DMS 273 treated with DMSO at 0.1 percent for 48 hours (cell line): Measurements from ENCODE around the gene EMCN.
A peak's percentile ranks its signal among the peaks of the same experiment; 100 is the strongest.
"Not testable (repeated sequence)": the region's sequence is repeated elsewhere in the genome, so short reads cannot be mapped to it uniquely, and the experiment has no call there.

Source experiments
- DNase-seq: peaks from one replicate; lab custom pipeline; 2025; lab: John Stamatoyannopoulos, UW

Gene EMCN

GRCh38 chr4:100492129-100492528 is 25.7 kb downstream of the EMCN start:
- DNase-seq: no peak

GRCh38 chr4:100489305-100489704 is 28.5 kb downstream of the EMCN start:
- no peak for DNase-seq

DNA sequence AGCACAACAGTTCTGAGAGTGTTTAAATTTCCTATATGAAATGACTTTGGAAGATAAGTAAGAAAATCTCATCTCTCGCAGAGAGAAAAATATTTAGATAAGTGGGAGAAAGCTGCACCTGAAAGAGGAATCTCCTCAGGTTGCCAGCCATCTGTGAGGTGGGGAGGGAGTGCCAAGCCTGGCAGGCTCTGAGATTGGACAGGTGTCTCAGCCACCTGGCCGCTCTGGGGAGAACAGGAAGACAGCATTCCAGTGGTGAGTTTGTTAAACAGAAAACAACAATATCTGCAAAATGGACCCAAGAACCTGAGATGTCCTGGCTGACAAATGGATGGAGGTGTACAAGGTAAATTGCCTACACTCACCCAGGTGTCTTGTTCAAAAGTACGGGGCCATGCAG is 31.3 kb downstream of the EMCN start:
- no peak for DNase-seq

- DNase-seq: no peak
Observed at GRCh38 chr4:100483796-100484195, 34.0 kb downstream of the EMCN start.

DNA sequence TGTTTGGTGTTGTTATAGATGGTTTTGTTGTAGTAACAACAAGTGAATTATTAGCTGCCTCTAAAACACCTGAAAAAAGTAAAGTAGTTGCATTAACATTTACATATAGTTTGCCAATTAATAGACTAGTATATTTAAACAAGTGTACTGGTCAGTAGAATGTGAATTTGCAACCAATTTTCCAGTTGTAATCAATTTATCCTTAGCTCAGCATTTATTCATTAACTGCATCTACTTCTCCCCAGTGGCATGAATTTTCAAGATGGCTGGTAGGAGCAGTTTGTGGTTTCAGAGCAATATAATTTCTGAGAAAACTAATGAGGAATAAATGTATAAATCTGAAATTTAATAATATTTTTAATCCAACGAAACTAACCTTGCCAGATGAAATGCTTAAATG is 37.9 kb downstream of the EMCN start:
- DNase-seq: no peak

DNA sequence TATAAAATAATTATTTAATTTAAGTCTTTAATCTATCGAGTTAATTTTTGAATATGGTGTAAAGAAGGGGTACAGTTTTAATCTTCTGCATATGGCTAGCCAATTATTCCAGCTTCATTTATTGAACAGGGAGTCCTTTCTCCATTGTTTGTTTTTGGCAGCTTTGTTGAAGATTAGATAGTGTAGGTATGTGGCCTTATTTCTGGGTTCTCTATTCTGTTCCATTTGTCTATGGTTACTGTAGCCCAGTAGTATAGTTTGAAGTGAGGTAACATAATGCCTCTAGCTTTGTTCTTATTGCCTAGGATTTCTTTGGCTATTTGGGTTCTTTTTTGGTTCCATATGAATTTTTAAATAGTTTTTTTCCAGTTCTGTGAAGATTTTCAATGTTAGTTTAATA is 48.3 kb downstream of the EMCN start:
- no peak for DNase-seq

- no peak for DNase-seq
Observed at GRCh38 chr4:100466501-100466900, 51.3 kb downstream of the EMCN start.

GRCh38 chr4:100461807-100462605 is 55.8 kb downstream of the EMCN start:
- no peak for DNase-seq

DNA sequence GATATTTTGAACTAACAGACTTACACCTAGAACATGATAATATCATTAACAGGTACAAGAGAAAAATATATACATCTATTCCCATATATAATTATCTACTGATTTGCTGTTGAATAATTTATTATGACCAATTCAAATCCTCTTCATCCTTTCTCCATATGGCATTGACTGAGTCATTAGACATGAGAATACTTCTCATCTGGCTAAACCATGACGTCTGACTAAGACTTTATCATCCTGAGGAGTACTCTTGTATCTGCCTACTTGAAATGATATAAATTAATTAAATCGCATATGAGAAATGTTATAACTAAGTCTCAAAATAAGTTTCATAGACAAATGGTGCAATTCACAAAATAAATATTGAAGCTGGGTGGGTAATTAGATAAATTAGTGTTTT is 67.4 kb downstream of the EMCN start:
- no peak for DNase-seq

- no peak for DNase-seq
Observed at GRCh38 chr4:100431416-100431815, 86.4 kb downstream of the EMCN start.

- no peak for DNase-seq
Observed at GRCh38 chr4:100430451-100430850, 87.4 kb downstream of the EMCN start.

- DNase-seq: no peak
Observed at GRCh38 chr4:100429616-100430015, 88.2 kb downstream of the EMCN start.

DNA sequence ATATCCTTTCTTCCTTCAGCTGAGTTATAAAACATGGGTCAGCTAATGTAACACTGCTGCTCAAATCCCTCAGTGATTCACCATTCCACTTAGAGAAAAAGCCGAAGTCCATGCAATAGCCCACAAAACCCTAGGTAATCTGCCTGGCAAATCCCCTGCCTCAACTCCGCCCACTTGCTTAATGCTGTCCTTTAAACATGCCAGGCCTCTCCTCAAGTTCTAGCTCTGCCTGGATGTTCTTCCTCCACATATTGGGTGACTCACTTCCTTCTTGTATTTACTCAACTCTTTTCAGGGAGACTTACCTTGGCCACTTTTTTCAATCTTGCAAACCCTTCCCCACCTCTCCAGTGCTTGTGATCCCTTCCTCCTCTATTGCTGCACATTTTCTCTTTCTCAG is 89.8 kb downstream of the EMCN start:
- DNase-seq: no peak

GRCh38 chr4:100424376-100424775 is 93.4 kb downstream of the EMCN start:
- DNase-seq: no peak

- no peak for DNase-seq
Observed at GRCh38 chr4:100422894-100423293, 94.9 kb downstream of the EMCN start.

DNA sequence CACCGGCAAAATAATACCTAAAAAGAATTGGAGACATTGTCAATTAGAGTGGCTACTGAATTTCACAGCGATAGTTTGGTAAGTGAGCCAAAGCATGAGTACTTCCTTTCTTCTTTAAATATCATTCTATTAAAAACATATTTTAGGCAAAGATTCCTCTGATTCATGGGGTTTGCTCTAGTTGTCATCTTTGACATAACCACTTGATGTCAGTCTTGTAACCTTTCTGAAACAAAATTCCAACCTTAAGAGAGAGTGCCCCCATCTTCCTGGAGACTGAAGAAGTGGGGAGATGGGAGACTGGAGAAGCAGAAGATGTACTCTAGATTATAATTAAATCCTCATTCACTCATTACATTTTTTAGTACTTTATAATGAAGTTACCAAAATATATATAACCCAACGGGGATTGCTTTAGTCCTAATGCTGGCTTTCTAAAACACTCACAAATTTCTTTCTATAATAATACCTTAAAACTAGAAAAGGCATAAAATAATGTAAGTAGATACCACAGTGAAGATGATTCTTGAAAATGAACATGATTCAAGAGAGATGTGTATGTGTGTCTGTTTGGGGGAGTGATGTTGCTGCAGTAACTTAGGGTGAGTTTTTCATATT is 96.4 kb downstream of the EMCN start:
- peak; percentile 3 for DNase-seq

DNA sequence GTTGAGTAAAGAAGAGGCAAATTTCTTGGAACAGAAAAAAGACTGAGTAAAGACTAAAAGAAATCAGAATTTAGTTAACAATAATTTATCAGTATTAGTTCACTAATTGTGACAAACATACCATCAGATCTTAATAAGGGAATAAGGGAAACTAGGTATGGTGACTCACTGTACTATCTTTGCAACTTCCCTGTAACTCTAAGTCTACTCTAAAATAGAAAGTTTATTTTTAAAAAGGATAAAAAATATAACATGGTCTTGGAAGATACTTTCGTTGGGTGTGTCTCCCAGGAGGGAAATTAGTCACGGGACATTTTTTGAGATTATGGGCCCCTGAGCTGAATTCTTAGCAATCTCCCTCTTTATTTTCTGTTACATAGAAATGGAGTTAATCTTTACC is 97.3 kb downstream of the EMCN start:
- no peak for DNase-seq

DNA sequence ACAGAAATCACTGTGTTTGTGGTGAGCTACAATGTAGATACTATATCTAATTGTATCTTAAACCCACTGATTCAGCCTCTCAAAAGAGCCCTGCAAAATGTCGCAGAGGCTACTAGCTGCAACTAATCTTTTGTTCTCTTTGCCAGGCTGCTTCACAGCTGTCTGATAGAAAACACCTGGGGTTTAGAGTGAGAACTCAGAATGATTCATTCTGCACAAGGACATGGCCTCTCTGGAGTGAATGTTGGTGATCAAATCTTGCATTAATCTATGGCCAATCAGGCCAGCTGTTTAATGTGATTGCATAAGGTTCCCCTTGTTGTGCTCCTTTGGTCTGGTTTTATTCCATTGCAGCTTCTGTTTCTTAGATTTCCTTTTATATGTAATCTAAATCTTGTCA is 100.3 kb downstream of the EMCN start:
- no peak for DNase-seq

DNA sequence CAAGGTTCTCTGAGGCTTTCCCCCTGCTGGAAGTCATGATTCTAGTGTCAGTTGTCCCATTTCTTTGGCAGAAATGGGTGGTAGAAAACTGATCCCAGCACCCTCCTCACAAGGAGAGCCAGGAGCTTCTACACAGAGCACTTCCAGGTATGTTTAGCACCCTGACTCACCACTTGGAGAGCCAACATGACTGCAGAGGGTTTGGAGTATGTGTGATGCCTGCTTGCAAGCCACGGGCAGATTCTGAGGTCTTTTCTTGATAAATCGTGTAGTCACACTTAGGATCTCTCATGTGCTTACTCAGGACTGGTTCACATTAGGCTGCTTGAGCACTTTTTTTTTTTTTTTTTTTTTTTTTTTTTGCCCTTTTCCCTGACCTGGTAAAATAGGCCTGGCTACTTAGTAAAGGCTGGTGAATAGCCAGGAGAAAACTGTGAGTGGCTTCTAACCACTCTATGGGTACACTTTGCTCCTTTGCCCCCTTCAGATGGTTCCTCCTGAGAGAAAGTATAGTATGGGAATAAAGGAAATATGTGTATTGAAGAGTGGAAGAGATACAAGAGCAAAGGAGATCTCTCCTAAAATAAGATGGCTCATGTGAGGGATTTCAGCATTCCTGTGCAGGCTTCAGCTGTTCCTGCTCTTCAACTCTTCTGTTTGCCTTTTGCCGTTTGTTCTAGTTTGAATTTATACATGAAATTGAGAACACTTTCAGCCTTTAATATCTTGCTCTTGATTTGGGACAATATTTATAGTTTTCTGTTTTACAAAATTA is 103.6 kb downstream of the EMCN start:
- no peak for DNase-seq

- DNase-seq: no peak
Observed at GRCh38 chr4:100391863-100392262, 126.0 kb downstream of the EMCN start.

DNA sequence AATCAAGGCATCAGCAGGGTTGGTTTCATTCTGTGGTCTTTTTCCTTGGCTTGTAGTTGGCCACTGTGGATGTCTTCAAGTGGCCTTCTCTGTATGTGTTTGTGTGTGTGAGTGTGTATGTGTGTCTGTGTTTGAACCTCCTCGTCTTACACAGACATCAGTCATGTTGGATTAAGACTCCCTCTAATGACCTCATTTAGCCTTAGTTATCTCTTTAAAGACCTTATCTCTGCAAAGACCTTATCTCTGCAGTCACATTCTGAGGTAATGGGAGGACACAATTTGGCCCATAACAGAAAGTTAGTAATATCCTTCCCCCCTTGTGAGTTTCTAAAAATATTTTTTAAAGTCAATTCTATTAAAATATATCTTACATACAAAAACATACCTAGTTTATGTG is 126.7 kb downstream of the EMCN start:
- no peak for DNase-seq

- DNase-seq: no peak
Observed at GRCh38 chr4:100386270-100386669, 131.6 kb downstream of the EMCN start.

DNA sequence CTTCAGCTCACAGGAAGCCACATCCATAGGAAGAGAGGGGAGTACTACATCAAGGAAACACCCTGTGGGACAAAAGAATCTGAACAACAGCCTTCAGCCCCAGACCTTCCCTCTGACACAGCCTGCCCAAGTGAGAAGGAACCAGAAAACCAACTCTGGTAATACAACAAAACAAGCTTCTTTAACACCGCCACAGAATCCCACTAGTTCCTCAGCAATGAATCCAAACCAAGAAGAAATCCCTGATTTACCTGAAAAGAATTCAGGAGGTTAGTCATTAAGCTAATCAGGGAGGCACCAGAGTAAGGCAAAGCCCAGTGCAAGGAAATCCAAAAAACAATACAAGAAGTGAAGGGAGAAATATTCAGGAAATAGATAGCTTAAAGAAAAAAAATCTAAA is 137.4 kb downstream of the EMCN start:
- DNase-seq: not testable (repeated sequence)
